ENCODE measurements around the gene SNX11. TPM values are rescaled to one million over a fixed set of nuclear protein-coding genes. Genes with fewer than 3 reads are reported as not detected.

The SNX11 gene
- total RNA-seq, 2 experiments from 2014 or later: 20.2 to 23.0 TPM

DNA sequence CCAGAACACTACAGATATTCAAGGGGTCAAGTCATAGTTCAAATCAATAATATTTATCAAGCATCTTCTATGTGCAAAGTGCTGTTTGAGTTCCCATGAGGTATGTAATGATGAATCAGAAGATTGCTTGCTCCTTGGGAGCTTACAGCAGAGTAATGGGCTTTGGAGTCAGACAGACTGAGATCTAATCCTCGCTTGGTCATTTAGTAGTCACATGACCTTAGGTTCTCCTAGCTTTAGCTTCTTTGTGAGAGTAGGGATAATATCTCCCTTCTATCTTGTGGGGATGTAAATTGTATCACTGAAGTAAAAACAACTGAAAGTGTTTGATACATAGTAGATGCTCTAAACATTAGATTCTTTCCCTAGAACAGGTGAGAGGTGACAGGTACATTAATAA lies 30.1 kb downstream of the SNX11 start:
- H3K9me3 Mint-ChIP-seq: no peaks in the 10 kb centered on the region
- peaks cover 12% of the 10 kb centered on the region for H3K36me3 Mint-ChIP-seq (ENCODE audit: low read depth)
- H3K27me3 Mint-ChIP-seq (ENCODE audit: low read depth): no peaks in the 10 kb centered on the region
- no peak overlapping the region for H3K27ac Mint-ChIP-seq
- no peak for DNase-seq
- CTCF ChIA-PET: interaction anchor here (0.6 kb wide), 2 partner anchors 164 to 597 kb away, joined by 3 read pairs; no protein-coding TSS in a partner anchor
- H3K4me1 Mint-ChIP-seq (ENCODE audit: low read depth): peaks cover 14% of the 10 kb centered on the region
- intact Hi-C loops (cut with micrococcal nuclease): no loop called here
- no peak overlapping the region for H3K4me3 Mint-ChIP-seq

DNA sequence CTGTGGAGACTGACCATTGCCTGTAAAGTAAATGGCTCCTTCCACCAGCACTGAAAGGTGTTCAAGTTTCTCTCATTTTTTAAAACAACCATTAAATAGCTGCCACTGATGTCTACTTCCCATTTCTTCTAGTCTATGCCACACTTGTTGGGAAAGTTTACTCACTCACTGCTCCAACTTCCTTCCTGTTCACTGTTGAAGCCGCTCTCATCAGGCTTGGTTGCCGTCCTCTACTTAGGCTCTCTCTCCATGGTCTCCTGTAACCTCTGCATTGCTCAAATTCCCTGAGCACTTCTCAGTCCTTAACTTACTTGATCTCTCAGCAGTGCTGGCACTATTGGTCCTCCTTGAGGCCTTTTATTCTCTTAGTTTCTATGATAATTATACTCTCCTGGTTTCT lies 32.4 kb downstream of the SNX11 start:
- CTCF ChIA-PET: interaction anchor here (1.6 kb wide), 1 partner anchor 11 kb away, joined by 5 read pairs; no protein-coding TSS in a partner anchor
- H3K9me3 Mint-ChIP-seq: no peaks in the 10 kb centered on the region
- H3K4me1 Mint-ChIP-seq (ENCODE audit: low read depth): peaks cover 14% of the 10 kb centered on the region
- H3K36me3 Mint-ChIP-seq (ENCODE audit: low read depth): peaks cover 12% of the 10 kb centered on the region
- H3K27me3 Mint-ChIP-seq (ENCODE audit: low read depth): no peaks in the 10 kb centered on the region
- DNase-seq: no peak
- H3K27ac Mint-ChIP-seq: peak overlapping the region; percentile 76
- no peak overlapping the region for H3K4me3 Mint-ChIP-seq
- intact Hi-C loops (cut with micrococcal nuclease): no loop called here

DNA sequence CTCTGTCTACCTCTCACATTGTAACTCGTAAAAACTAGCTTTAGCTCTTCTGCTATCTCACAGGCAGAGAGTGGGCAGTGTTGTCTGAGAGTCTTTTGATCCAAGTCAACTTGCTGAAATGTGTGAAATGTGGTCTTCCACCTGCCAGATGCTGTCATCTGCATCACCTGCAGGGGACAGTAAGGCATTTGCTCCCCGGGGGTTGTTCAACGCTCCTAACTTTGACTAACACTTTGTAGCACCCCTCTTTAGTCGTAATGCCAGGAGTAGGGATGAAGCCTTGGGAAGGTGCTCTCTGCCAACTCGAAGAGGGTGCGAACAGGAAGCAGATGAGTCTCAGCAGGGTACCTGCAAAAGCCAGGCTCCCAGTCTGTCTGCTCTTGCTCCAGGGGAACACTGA lies 36.1 kb downstream of the SNX11 start:
- H3K4me3 Mint-ChIP-seq: no peak overlapping the region
- no peaks in the 10 kb centered on the region for H3K27me3 Mint-ChIP-seq (ENCODE audit: low read depth)
- H3K27ac Mint-ChIP-seq: no peak overlapping the region
- peaks cover 7% of the 10 kb centered on the region for H3K36me3 Mint-ChIP-seq (ENCODE audit: low read depth)
- no peaks in the 10 kb centered on the region for H3K9me3 Mint-ChIP-seq
- intact Hi-C loops (cut with micrococcal nuclease): no loop called here
- DNase-seq: no peak
- CTCF ChIA-PET: interaction anchor here (0.7 to 2.0 kb wide), 3 partner anchors 8 to 449 kb away, joined by 3 to 4 read pairs (median 3); no protein-coding TSS in a partner anchor
- peaks cover 17% of the 10 kb centered on the region for H3K4me1 Mint-ChIP-seq (ENCODE audit: low read depth)

DNA sequence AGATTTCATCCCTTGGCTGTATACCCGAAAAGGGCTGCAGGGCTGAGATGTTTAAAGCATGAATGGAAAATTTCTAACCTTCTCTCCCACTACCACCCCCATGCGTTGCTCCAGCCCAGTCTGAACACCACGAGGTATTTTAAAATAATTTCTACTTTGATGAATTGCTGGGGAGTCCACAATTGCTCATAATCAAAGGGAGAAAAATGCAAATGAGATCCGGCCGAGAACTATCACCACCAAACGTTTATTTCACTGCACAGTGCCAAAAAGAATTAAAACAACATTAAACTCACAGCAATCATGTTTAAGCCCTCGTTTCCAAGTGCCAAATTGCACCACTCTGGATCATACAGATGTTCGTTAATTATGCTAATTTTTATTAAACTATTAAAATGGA lies 36.7 kb downstream of the SNX11 start:
- intact Hi-C loops (cut with micrococcal nuclease): no loop called here
- no peaks in the 10 kb centered on the region for H3K9me3 Mint-ChIP-seq
- no peak overlapping the region for H3K4me3 Mint-ChIP-seq
- no peak for DNase-seq
- no peaks in the 10 kb centered on the region for H3K27me3 Mint-ChIP-seq (ENCODE audit: low read depth)
- no peak overlapping the region for H3K27ac Mint-ChIP-seq
- peaks cover 17% of the 10 kb centered on the region for H3K4me1 Mint-ChIP-seq (ENCODE audit: low read depth)
- CTCF ChIA-PET: interaction anchor here (0.6 to 2.0 kb wide), 3 partner anchors 9 to 69 kb away, joined by 3 to 4 read pairs (median 3); no protein-coding TSS in a partner anchor
- H3K36me3 Mint-ChIP-seq (ENCODE audit: low read depth): peaks cover 7% of the 10 kb centered on the region

DNA sequence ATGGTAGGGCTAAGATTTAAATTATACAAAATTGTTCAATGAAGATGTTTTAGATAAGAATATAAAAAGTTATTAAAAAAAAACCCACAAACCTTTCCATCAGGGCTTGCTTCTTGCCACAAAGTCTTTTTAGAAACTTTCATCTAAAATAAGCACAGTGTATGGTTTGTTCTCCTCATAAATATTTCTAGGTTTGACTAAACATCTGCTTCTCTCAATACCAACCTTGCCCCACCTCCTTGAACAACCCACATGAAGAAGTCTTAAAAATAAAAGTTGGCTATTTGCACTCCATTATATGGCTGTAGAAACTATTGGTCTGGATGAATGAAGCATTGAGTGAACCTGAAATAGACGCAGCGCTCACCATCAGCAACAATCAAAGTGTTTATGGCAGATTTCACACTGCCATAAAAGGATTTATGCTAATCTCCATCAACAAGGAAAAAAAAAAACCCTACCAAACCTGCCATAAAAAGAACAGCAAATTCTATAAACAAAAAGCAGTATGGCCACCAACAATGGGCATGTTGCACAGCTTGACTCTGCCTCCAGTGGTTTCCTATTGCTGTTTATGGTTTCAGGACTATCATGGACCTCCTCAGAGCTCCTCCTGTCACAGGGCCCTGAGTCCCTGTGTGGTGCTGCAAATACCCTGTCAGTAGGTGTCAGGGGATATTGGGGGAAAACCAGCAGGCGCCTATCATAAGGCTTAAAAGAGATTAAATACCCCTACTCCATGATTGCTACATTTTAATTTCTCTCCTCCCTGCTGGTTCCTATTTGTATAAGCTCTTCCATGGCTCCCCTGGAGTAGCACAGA lies 37.6 kb downstream of the SNX11 start:
- Mint-ChIP-seq H3K27me3 (ENCODE audit: low read depth) (no peaks in the 10 kb centered on the region), H3K36me3 (ENCODE audit: low read depth) (peaks cover 2% of the 10 kb centered on the region), H3K9me3 (no peaks in the 10 kb centered on the region), H3K4me3 (no peak overlapping the region), H3K27ac (no peak overlapping the region), H3K4me1 (ENCODE audit: low read depth) (peaks cover 11% of the 10 kb centered on the region)
- CTCF ChIA-PET: interaction anchor here (2.0 kb wide), 1 partner anchor 10 kb away, joined by 4 read pairs; no protein-coding TSS in a partner anchor
- DNase-seq: no peak
- intact Hi-C loops (cut with micrococcal nuclease): no loop called here

DNA sequence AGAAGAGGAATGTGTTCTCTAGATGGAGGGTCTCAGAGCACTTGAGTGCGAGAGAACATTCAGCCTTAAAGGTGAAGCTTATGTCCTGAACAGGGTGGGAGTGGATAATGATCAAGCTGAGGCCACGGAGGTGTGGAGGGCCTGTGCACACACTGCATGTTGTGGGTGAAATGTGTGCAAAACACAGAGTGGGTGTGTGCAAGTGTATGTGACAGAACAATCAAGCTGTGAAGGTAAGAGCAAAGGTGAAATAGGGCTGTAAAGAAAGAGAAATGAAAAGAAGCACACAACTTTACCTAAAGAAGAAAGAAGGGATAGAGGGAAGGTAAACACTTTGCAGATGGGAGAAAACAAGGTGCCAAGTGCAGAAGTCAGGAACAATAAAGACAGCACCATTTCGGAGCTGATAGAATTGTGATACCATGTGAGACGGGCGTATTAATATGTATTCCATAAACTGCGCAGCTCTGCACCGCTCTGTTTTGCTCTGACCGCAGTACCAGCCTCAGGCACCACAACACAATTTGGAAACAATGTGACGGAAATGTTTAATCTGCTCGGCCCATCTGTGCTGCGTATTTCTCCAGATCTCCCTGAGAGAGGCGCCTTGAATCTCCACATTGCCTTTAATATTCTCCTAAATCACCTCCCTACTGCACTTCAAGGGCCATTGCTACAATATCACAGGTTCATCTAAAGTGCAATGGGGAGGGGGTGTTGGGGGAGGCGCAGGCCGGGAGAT lies 40.6 kb downstream of the SNX11 start:
- intact Hi-C loops (cut with micrococcal nuclease): no loop called here
- Mint-ChIP-seq H3K4me1 (ENCODE audit: low read depth) (peaks cover 4% of the 10 kb centered on the region), H3K36me3 (ENCODE audit: low read depth) (no peaks in the 10 kb centered on the region), H3K9me3 (no peaks in the 10 kb centered on the region), H3K27me3 (ENCODE audit: low read depth) (no peaks in the 10 kb centered on the region), H3K4me3 (no peak overlapping the region), H3K27ac (no peak overlapping the region)
- no peak for DNase-seq
- CTCF ChIA-PET: interaction anchor here (0.9 to 1.2 kb wide), 2 partner anchors 445 to 531 kb away, joined by 4 to 5 read pairs; partner anchors contain the start of gene HOXB5

DNA sequence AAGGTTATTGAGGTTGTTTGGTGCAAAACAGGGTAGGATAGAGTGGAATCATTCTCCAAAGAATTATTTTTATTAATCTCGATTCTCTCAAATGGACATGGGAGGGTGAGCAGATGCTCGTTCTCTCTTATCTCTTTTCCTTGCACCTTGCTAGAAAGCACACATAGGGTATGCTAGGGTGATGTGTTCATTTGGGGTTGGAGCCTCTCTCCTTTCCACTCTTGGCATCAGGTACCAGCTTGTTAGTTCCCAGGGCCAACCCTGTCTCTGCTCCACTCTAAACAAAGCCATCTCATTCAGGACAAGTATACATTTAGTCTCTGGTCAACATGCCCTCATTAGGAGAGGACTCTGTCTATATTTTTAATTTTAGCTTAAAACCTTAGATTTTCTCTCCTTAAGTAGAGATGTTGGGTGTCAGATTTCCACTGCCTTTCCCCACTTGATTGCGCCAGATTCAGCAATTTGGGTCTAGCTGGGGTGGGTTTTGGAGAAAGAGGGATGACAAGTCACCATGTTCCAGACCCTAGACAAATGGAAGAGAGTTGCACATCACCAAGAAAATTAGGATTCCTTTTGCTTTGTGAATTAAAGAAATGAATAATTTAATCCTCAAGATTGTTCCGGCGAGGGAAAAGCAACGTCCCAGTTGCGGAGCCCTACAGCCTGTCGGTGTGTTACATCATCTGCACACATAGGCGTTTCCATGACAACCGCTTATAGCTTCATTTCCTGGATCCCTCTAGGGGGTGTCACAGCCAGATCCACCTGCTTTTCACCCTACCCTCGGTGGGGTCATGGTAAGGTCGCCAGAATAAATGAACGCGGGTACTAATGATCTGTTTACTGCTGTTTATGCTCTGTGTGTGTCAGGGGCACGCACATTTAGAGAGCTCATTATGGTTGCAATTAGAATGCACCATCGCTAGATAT lies 41.6 kb downstream of the SNX11 start:
- intact Hi-C loops (cut with micrococcal nuclease): no loop called here
- no peaks in the 10 kb centered on the region for H3K27me3 Mint-ChIP-seq (ENCODE audit: low read depth)
- CTCF ChIA-PET: interaction anchor here (1.0 to 1.1 kb wide), 2 partner anchors 8 to 24 kb away, joined by 3 read pairs; no protein-coding TSS in a partner anchor
- no peak for DNase-seq
- no peaks in the 10 kb centered on the region for H3K9me3 Mint-ChIP-seq
- no peaks in the 10 kb centered on the region for H3K36me3 Mint-ChIP-seq (ENCODE audit: low read depth)
- no peak overlapping the region for H3K4me3 Mint-ChIP-seq
- H3K27ac Mint-ChIP-seq: no peak overlapping the region
- H3K4me1 Mint-ChIP-seq (ENCODE audit: low read depth): peaks cover 4% of the 10 kb centered on the region

DNA sequence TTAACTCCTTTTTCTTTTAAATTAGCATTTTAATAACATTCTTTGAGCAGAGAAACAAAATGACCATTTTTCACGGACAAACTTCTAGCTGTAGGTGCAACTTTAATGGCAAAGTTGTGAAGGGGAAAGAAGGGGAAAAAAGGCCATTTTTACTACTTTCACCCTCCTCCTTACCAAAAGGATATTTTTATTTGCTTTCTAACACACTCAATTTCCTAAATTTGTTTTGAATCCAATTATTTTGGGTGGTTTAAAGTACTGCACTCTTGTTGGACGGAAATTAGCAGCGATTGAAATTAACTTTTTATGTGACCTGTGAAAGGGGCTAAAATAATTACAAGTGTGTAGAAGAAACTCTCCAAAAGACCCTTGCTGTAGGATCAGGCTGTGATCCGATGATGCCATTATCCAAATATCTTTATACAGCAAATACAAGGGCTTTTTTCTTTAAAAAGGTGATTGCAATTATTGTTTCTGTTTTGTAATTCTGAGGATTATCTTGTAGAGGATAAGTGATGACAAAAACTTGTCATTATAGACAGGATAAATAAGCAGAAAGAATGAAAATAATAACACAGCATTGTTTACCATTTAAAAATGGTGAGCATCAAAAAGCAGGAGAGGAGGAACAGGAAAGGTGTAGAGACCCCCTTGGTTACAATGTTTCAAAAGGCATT lies 42.4 kb downstream of the SNX11 start:
- intact Hi-C loops (cut with micrococcal nuclease): no loop called here
- no peaks in the 10 kb centered on the region for H3K36me3 Mint-ChIP-seq (ENCODE audit: low read depth)
- H3K27me3 Mint-ChIP-seq (ENCODE audit: low read depth): no peaks in the 10 kb centered on the region
- H3K4me3 Mint-ChIP-seq: no peak overlapping the region
- H3K9me3 Mint-ChIP-seq: no peaks in the 10 kb centered on the region
- no peak overlapping the region for H3K27ac Mint-ChIP-seq
- no peak for DNase-seq
- CTCF ChIA-PET: interaction anchor here (1.0 to 1.1 kb wide), 2 partner anchors 8 to 24 kb away, joined by 3 read pairs; no protein-coding TSS in a partner anchor
- peaks cover 4% of the 10 kb centered on the region for H3K4me1 Mint-ChIP-seq (ENCODE audit: low read depth)

DNA sequence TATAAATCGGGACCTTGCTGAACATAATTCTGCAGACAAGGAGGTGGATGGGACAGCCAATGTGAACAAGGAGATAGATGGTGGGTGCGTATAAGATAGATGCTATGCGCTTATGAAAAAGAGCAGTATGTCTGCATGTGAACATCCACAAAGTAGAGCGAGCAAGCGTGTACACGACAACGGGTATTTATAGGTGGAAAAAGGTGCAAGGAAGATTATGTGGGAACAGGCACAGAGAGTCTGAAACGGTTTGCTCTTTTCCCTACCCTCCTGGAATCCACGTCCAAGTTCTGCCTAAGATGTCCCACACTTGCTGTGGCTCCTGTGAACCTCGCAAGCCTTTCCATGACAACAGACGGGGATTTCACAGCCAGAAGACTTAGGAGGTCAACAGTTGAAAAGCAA lies 43.0 kb downstream of the SNX11 start:
- no peak for DNase-seq
- no peak overlapping the region for H3K27ac Mint-ChIP-seq
- H3K9me3 Mint-ChIP-seq: no peaks in the 10 kb centered on the region
- CTCF ChIA-PET: interaction anchor here (0.7 kb wide), 1 partner anchor 14 kb away, joined by 3 read pairs; no protein-coding TSS in a partner anchor
- H3K4me3 Mint-ChIP-seq: no peak overlapping the region
- no peaks in the 10 kb centered on the region for H3K27me3 Mint-ChIP-seq (ENCODE audit: low read depth)
- peaks cover under 1% of the 10 kb centered on the region for H3K4me1 Mint-ChIP-seq (ENCODE audit: low read depth)
- no peaks in the 10 kb centered on the region for H3K36me3 Mint-ChIP-seq (ENCODE audit: low read depth)
- intact Hi-C loops (cut with micrococcal nuclease): no loop called here

DNA sequence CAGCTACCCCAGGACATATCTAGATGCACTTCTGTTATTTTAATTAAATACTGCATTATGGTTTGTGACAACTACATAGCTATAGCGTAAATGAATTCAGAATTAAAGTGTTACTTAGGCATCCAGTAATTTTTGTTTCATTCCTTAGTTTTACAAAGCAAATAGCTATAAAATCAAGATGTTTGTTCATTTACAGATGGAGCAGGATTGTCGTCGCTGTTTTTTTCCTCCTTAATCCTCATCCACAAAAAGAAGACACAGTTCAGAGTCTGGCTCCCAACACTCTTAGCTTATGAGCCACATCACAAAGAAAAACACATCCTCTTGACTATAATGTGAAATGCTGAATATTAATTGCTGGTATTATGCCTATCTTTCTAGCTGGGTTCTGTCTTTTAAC lies 43.7 kb downstream of the SNX11 start:
- no peak overlapping the region for H3K4me3 Mint-ChIP-seq
- no peak overlapping the region for H3K27ac Mint-ChIP-seq
- H3K4me1 Mint-ChIP-seq (ENCODE audit: low read depth): no peaks in the 10 kb centered on the region
- CTCF ChIA-PET: interaction anchor here (0.6 to 0.7 kb wide), 2 partner anchors 13 to 70 kb away, joined by 3 to 4 read pairs; no protein-coding TSS in a partner anchor
- H3K36me3 Mint-ChIP-seq (ENCODE audit: low read depth): no peaks in the 10 kb centered on the region
- intact Hi-C loops (cut with micrococcal nuclease): no loop called here
- H3K27me3 Mint-ChIP-seq (ENCODE audit: low read depth): no peaks in the 10 kb centered on the region
- H3K9me3 Mint-ChIP-seq: no peaks in the 10 kb centered on the region
- DNase-seq: no peak

DNA sequence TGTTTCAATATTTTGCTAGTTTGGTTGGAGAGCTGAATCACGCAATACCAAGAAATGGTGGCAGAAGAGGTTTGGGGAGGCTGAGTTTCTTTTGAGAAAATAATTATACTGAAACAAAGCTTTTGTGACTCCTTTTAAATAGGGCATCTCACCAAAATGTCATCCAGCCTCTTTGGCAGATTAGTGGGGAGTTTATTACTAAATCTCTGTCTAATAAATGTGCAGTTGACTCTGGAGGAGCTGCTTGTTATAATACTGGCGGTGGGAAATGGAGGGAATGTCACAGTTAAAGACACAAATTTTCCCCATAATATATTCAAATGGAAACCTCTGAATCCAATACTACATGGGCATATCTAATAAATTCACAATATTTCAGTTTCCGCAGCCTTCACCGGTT lies 44.7 kb downstream of the SNX11 start:
- Mint-ChIP-seq H3K4me1 (ENCODE audit: low read depth) (no peaks in the 10 kb centered on the region), H3K27me3 (ENCODE audit: low read depth) (no peaks in the 10 kb centered on the region), H3K9me3 (no peaks in the 10 kb centered on the region), H3K4me3 (no peak overlapping the region), H3K27ac (no peak overlapping the region), H3K36me3 (ENCODE audit: low read depth) (peaks cover 1% of the 10 kb centered on the region)
- no peak for DNase-seq
- intact Hi-C loops (cut with micrococcal nuclease): no loop called here
- CTCF ChIA-PET: no interaction called here

Data from activated naive CD4-positive, alpha-beta T cell treated with anti-CD3 and anti-CD28 coated beads for 36 hours (primary cell).